ENCODE results near the gene MT3. TPM values are rescaled to one million over a fixed set of nuclear protein-coding genes. Genes with fewer than 3 reads are reported as not detected.

Gene MT3
- total and polyA plus RNA-seq, 2 of the 13 experiments (the other 11 are each of a cell fraction or from before 2014, with no cell fraction given) = not detected

DNA sequence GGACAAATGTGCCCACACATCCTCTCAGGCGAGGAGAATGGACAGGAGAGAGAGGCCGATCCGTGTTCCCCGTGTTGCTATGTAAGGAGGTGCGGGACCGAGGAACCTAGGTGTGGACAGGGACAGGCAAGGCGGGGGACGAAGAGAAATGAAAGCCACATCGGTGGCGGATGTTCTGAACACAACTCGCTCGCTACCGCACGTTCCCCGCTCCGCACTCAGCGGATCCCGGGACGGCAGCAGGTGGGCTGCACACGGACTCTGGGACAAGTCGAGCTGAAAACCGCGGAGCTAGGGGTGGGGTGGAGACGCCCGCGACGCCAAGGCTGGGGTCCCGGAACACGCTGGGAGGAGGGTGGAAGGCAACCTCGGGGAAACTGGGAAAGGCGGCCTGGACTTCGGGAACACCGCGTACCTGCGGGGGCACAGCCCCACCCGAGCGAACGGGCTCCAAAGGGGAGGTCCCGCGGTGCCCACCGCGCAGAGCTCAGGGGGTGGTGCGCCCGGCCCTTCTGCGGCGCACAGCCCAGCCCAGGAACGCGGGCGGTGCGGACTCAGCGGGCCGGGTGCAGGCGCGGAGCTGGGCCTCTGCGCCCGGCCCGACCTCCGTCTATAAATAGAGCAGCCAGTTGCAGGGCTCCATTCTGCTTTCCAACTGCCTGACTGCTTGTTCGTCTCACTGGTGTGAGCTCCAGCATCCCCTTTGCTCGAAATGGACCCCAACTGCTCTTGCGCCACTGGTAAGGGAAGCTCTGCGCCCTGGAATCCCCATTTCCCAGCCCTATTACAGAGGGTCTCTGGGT, 36.0 kb downstream of the MT3 start, which contains the start of gene MT1E (continued):
- TF ChIP-seq, protein P1, sequence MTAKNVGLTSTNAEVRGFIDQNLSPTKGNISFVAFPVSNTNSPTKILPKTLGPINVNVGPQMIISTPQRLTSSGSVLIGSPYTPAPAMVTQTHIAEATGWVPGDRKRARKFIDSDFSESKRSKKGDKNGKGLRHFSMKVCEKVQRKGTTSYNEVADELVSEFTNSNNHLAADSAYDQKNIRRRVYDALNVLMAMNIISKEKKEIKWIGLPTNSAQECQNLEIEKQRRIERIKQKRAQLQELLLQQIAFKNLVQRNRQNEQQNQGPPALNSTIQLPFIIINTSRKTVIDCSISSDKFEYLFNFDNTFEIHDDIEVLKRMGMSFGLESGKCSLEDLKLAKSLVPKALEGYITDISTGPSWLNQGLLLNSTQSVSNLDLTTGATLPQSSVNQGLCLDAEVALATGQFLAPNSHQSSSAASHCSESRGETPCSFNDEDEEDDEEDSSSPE (CRISPR knock-in tag; IDR thresholded peaks at IDR 0.05) = no peak
- TF ChIP-seq SKI (IDR thresholded peaks at IDR 0.05; ENCODE audit: partially characterized antibody) (no peak), KAT2B (IDR thresholded peaks at IDR 0.05; ENCODE audit: borderline replicate concordance, low read depth, low read length) (no peak), SIX4 (CRISPR knock-in tag; IDR thresholded peaks at IDR 0.05) (no peak), ZBTB42 (CRISPR knock-in tag; IDR thresholded peaks at IDR 0.05) (no peak), GATAD1 (CRISPR knock-in tag; IDR thresholded peaks at IDR 0.05) (no peak), TCF7L2 (IDR thresholded peaks at IDR 0.05; ENCODE audit: low read depth, low read length) (no peak), HNRNPH1 (optimal IDR thresholded peaks at IDR 0.05; ENCODE audit: low read depth, low read length) (no peak), POLR2G (IDR thresholded peaks at IDR 0.05; ENCODE audit: low read depth, low read length) (peak; percentile 98), ZNF782 (CRISPR knock-in tag; IDR thresholded peaks at IDR 0.05; ENCODE audit: borderline replicate concordance) (no peak), ZNF75D (CRISPR knock-in tag; IDR thresholded peaks at IDR 0.05; ENCODE audit: borderline replicate concordance) (no peak), RFXANK (CRISPR knock-in tag; IDR thresholded peaks at IDR 0.05) (peak; percentile 40; the same call in 1 of the 2 replicates), MXI1 (IDR thresholded peaks at IDR 0.05; ENCODE audit: borderline replicate concordance, low read depth, low read length) (no peak), SNAI1 (CRISPR knock-in tag; IDR thresholded peaks at IDR 0.05; ENCODE audit: borderline replicate concordance) (0 out of 2 replicates have a peak, but pooled peaks have one; percentile 1), ZBTB3 (CRISPR knock-in tag; IDR thresholded peaks at IDR 0.05; ENCODE audit: borderline replicate concordance, low read depth) (0 out of 2 replicates have a peak, but pooled peaks have one; percentile 31)
- TF ChIP-seq, protein P2, sequence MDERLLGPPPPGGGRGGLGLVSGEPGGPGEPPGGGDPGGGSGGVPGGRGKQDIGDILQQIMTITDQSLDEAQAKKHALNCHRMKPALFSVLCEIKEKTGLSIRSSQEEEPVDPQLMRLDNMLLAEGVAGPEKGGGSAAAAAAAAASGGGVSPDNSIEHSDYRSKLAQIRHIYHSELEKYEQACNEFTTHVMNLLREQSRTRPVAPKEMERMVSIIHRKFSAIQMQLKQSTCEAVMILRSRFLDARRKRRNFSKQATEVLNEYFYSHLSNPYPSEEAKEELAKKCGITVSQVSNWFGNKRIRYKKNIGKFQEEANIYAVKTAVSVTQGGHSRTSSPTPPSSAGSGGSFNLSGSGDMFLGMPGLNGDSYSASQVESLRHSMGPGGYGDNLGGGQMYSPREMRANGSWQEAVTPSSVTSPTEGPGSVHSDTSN (CRISPR knock-in tag; IDR thresholded peaks at IDR 0.05) = no peak
- TF ChIP-seq, protein P3, sequence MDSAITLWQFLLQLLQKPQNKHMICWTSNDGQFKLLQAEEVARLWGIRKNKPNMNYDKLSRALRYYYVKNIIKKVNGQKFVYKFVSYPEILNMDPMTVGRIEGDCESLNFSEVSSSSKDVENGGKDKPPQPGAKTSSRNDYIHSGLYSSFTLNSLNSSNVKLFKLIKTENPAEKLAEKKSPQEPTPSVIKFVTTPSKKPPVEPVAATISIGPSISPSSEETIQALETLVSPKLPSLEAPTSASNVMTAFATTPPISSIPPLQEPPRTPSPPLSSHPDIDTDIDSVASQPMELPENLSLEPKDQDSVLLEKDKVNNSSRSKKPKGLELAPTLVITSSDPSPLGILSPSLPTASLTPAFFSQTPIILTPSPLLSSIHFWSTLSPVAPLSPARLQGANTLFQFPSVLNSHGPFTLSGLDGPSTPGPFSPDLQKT (CRISPR knock-in tag; IDR thresholded peaks at IDR 0.05; ENCODE audit: borderline replicate concordance) = no peak; the same call in 1 of the 2 replicates
- TF ChIP-seq, protein P4, sequence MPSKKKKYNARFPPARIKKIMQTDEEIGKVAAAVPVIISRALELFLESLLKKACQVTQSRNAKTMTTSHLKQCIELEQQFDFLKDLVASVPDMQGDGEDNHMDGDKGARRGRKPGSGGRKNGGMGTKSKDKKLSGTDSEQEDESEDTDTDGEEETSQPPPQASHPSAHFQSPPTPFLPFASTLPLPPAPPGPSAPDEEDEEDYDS (CRISPR knock-in tag; IDR thresholded peaks at IDR 0.05) = peak; percentile 85
- TF ChIP-seq, protein P5, sequence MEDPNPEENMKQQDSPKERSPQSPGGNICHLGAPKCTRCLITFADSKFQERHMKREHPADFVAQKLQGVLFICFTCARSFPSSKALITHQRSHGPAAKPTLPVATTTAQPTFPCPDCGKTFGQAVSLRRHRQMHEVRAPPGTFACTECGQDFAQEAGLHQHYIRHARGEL (CRISPR knock-in tag; IDR thresholded peaks at IDR 0.05) = no peak

All from HepG2 (cell line).